GM18951 (cell line): ENCODE measurements around the gene SYNPO.

ENCODE experiments used
- POLR2A ChIP-seq: IDR thresholded peaks from 4 replicates; pipeline ENCODE4 v1.6.1; 2011; ENCODE audit warnings: mild to moderate bottlenecking; ENCODE audit not compliant: insufficient read length, insufficient read depth; ENCODE audit errors: extremely low read depth
- in situ Hi-C: fragments of 300-500 bp; cut with MboI; formaldehyde crosslinking; loops from one replicate; pipeline ENCODE4 v1.12.0; 2022; ENCODE audit warnings: low sequenced_read_pairs, mixed read lengths, inconsistent platforms; ENCODE audit not compliant: unreplicated experiment

Gene SYNPO

GRCh38 chr5:150653762-150654556, 13.5 kb downstream of the SYNPO start:
- in situ Hi-C loops: no loop called here
- TF ChIP-seq POLR2A: no peak

GRCh38 chr5:150655221-150655620, 14.8 kb downstream of the SYNPO start:
- no peak for TF ChIP-seq POLR2A
- in situ Hi-C loops: no loop called here

DNA sequence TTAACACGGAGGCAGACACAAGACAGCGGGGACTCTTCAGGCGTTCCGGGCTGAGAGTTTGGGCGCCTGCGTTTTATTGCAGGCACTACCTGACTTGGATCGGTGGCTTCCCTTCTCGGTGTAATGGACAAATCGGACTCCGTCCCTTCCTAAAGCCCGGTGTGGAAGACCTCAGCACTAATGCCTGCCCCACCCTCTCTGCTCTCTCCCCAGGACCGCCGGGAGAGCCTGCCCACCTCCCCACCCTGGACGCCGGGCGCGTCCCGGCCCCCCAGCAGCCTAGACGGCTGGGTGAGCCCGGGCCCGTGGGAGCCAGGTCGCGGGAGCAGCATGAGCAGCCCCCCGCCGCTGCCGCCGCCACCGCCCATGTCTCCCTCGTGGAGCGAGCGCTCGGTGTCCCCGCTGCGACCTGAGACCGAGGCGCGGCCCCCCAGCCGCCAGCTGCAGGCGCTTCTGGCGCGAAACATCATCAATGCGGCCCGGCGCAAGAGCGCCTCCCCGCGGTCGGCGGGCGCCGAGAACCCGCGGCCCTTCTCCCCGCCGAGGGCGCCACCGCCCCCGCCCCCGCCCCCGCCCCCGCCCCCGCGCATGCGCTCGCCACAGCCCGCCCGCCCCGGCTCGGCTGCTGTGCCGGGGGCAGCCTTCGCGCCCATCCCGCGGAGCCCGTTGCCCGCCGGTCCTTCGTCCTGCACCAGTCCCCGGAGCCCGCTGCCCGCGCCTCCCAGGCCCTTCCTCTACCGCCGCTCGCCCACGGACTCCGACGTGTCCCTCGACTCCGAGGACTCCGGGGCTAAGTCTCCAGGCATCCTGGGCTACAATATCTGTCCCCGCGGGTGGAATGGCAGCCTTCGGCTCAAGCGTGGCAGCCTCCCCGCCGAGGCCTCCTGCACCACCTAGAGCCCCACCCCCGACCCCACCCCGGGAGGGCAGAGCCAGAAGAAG, 16.0 kb downstream of the SYNPO start:
- in situ Hi-C loops: no loop called here
- TF ChIP-seq POLR2A: peak; percentile 38

GRCh38 chr5:150658121-150658520, 17.7 kb downstream of the SYNPO start:
- in situ Hi-C loops: no loop called here
- TF ChIP-seq POLR2A: no peak

- TF ChIP-seq POLR2A: no peak
- in situ Hi-C loops: no loop called here
Observed at GRCh38 chr5:150658699-150659265, 18.3 kb downstream of the SYNPO start.

DNA sequence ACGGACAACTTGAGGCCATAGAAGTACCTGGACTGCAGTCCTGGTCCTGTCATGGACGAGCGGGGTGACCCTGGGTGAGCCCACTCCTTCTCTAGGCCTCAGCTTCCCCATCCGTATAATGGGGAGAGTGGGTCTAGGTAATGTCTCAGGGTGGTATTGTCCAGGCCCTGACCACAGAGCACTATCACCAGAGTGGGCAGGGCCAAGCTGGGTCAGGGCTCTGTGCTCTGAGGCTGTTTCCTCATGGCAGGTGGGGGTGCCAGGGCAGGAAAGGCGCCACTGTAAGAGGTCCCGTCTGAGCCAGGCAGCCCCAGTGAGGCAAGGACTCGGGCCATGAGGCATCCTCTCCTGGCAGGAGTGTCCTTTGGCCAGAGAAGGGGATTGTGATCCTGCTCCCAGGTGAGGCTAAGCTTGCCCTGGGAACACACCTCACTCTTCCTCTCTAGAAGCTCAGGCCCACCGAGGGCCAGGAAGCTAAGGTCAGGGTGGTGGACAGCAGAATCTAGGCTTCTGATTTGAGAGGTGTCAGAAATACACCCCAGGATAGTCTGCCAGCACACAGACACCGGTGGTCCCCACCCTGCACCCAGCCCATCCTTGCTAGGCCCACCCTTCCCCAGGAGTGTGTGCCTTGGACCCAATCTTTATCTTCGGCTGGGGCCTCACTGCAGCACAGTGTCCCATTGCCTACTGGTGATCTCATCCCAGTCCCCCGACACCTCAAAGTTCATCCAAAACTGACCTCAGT, 19.1 kb downstream of the SYNPO start:
- in situ Hi-C loops: no loop called here
- TF ChIP-seq POLR2A: no peak

- in situ Hi-C loops: no loop called here
- TF ChIP-seq POLR2A: no peak
Observed at GRCh38 chr5:150660108-150660831, 19.8 kb downstream of the SYNPO start.

GRCh38 chr5:150661086-150661485, 20.6 kb downstream of the SYNPO start, which contains the start of gene MYOZ3:
TSS of gene MYOZ3 (plus strand) at chr5:150661251. CDS start at chr5:150662942, 1,691 bp downstream.
- TF ChIP-seq POLR2A: no peak
- in situ Hi-C loops: no loop called here

DNA sequence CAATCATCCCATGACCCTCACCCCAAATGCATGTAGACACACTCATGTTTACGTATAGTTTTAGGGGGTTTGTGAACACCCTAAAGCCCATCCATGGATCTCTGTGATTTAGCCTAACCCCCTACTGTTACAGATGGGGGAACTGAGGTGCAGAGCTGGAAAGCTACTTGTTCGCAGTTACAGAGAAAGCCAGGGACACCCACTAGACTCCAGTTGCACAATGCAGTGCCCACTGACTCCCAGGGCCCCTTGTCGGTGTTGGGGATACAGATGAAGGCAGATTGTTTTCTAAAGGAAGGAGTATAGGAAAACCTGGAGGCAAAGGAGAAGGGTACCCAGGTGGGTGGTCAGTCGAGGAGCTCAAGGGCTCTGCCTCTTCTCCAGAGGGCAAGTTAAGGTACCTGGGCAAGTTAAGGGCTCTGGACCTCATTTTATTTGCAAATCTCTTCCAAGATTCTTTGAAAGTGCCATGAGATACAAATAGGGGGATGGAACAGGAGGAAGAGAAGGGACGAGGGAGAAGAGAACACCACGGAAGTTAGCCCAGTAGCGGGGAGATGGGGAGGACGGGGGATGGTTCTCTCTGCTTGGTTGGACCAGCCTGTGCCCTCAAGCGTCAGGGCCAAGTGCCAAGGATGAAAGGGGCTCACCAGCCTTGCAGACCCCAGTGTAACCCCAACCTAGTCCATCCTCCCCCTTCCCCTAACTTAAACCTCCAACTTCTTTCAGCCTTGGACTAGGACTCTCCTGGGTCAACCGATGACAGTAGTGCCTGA, 21.5 kb downstream of the SYNPO start:
- TF ChIP-seq POLR2A: no peak
- in situ Hi-C loops: no loop called here

DNA sequence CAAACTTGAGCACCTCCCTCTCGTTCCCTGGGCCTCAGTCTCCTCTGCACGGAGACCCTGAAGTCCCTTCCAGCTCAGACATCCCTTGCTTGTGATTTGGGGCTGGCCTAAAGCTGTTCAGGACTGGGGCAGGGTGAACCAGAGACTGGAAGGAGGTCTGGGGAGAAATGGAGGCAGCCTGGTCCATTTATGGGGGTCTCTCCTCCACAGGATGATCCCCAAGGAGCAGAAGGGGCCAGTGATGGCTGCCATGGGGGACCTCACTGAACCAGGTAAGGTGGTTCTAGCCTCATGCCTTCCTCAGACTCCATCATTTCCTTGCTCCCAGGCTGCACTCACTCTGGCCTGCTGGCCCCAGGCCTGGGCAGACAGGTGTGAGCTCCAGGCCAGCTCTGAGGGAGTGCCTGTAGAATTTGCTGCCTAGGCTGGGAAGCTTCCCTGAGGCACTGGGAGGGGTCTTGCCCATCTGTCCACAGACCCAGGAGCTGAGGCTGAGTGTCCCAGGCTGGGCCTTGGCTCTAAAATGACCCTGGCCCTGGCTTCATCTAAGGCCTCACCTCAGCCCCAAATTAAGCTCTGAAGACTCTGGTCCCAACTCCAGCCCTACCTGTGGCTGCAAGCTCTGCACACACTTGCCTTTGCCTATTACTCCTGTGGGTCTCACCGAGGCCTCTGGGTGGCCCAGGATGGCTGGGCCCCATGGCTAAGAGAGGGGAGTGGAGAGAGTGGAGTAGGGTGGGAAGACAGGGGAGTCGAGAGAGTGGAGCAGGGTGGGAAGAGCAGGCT, 22.5 kb downstream of the SYNPO start:
- in situ Hi-C loops: no loop called here
- no peak for TF ChIP-seq POLR2A

GRCh38 chr5:150663936-150664335, 23.5 kb downstream of the SYNPO start:
- TF ChIP-seq POLR2A: no peak
- in situ Hi-C loops: no loop called here
